GM23338 (cell line): Measurements from ENCODE around the gene M6PR.

Source experiments
- CTCF ChIP-seq, 2 experiments: fragments of 200-600 bp in 1 of 2; sonication (generic) in 1 of 2; conservative IDR thresholded peaks; 2 replicates each; pipeline versions ENCODE4 v1.5.1 to v1.6.1; 2016 to 2017; ENCODE audit warnings: antibody characterized with exemption in 2 of 2, low read depth in 2 of 2, mild to moderate bottlenecking in 2 of 2, moderate library complexity in 1 of 2
- ETS1 ChIP-seq: IDR thresholded peaks from 2 replicates; pipeline ENCODE4 v1.6.1; 2016; ENCODE audit warnings: antibody characterized with exemption
- EZH2 ChIP-seq: fragments of 200-600 bp; sonication (generic); IDR thresholded peaks from one replicate; pipeline ENCODE4 v1.8.0; 2017; ENCODE audit warnings: antibody characterized with exemption, mild to moderate bottlenecking, low read depth; ENCODE audit not compliant: unreplicated experiment
- EZH2phosphoT487 ChIP-seq: fragments of 200-600 bp; sonication (generic); IDR thresholded peaks from one replicate; pipeline ENCODE4 v1.8.1; 2018; ENCODE audit warnings: antibody characterized with exemption; ENCODE audit not compliant: unreplicated experiment
- NANOG ChIP-seq: IDR thresholded peaks from 2 replicates; pipeline ENCODE4 v1.6.1; 2016; ENCODE audit warnings: antibody characterized with exemption, borderline replicate concordance
- POLR2AphosphoS5 ChIP-seq: IDR thresholded peaks from 2 replicates; pipeline ENCODE4 v1.6.1; 2016; ENCODE audit warnings: antibody characterized with exemption, low read depth
- STAT1 ChIP-seq: IDR thresholded peaks from one replicate; pipeline ENCODE4 v1.6.1; 2016; ENCODE audit warnings: antibody characterized with exemption; ENCODE audit not compliant: unreplicated experiment
- ZNF114 ChIP-seq: fragments of 250-450 bp; sonication (Bioruptor Pico); IDR thresholded peaks from 2 replicates; pipeline ENCODE4 v1.5.0; 2020; ENCODE audit warnings: mild to moderate bottlenecking, moderate library complexity

GRCh38 chr12:8951744-8952143 is 2.3 kb upstream of the M6PR start:
- TF ChIP-seq CTCF (conservative IDR thresholded peaks at IDR 0.05; ENCODE audit: low read depth in 2 of 2) (no peak), ZNF114 (CRISPR knock-in tag) (no peak), EZH2 (no peak), EZH2phosphoT487 (no peak), POLR2AphosphoS5 (no peak), STAT1 (no peak), ETS1 (no peak), NANOG (no peak)
